Keratinocyte (primary cell): ENCODE measurements around the gene PHKA2.

Experiments used
- CTCF ChIP-seq, 3 experiments: IDR thresholded peaks in 1 of 3; conservative IDR thresholded peaks in 1 of 3; optimal IDR thresholded peaks in 1 of 3; 2 replicates in 2 of 3; 3 replicates in 1 of 3; pipeline versions ENCODE3 to v1.5.1; 2011; ENCODE audit warnings: low read length in 3 of 3, mild to moderate bottlenecking in 3 of 3, moderate library complexity in 2 of 3, control low read depth in 1 of 3, inconsistent platforms in 1 of 3; ENCODE audit not compliant: insufficient read depth in 2 of 3; ENCODE audit errors: extremely low read depth in 1 of 3
- EZH2 ChIP-seq: IDR thresholded peaks from one replicate; pipeline ENCODE4 v1.6.1; 2012; ENCODE audit warnings: inconsistent platforms, mild to moderate bottlenecking, low read length, moderate library complexity

- no peak for TF ChIP-seq CTCF (optimal IDR thresholded peaks at IDR 0.05 in 1 of 3, IDR thresholded peaks at IDR 0.05 in 1 of 3, conservative IDR thresholded peaks at IDR 0.05 in 1 of 3; ENCODE audit: extremely low read depth in 1 of 3, insufficient read depth in 2 of 3, low read length in 3 of 3)
- no peak for TF ChIP-seq EZH2
These were observed 49.2 kb downstream of the PHKA2 start for GRCh38 chrX:18934708-18935107.
